Skeletal muscle cell (primary cell): ENCODE measurements around the gene SLC27A1.
"Not testable (repeated sequence)": the region's sequence is repeated elsewhere in the genome, so short reads cannot be mapped to it uniquely, and the experiment has no call there.

Experiments
- DNase-seq: peaks from one replicate; pipeline ENCODE4 v3.0.0-alpha.2; 2010; ENCODE audit warnings: low read depth
- H3K4me3 ChIP-seq: 2 replicates; pipeline ENCODE4 v1.5.1; 2011; ENCODE audit warnings: low read depth, mild to moderate bottlenecking, control low read depth, low read length, moderate library complexity

The SLC27A1 gene

GRCh38 chr19:17504456-17504855, 34.1 kb downstream of the SLC27A1 start:
- H3K4me3 ChIP-seq: no peak overlapping the region
- no peak for DNase-seq

GRCh38 chr19:17505223-17505622, 34.9 kb downstream of the SLC27A1 start:
- H3K4me3 ChIP-seq: no peak overlapping the region
- no peak for DNase-seq

DNA sequence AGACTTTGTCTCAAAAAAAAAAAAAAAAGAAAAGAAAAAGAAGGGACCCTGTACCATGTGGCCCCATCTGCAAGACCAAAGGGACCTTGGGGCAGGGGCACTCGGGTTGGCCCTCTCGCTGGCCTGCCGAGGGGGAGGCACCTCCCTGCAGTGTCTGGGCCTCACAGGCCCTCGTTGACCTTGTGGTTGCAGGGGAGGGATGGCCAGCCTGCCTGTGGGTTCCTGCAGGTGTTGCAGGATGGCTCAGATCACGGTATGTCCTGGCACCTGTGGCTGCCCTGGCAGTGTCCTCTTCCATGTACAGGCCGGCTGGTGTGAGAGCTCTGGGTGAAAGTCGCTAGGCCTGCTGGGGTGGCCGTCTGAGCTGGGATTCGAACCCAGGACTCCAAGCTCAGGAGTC, 36.4 kb downstream of the SLC27A1 start:
- DNase-seq: no peak
- H3K4me3 ChIP-seq: no peak overlapping the region

DNA sequence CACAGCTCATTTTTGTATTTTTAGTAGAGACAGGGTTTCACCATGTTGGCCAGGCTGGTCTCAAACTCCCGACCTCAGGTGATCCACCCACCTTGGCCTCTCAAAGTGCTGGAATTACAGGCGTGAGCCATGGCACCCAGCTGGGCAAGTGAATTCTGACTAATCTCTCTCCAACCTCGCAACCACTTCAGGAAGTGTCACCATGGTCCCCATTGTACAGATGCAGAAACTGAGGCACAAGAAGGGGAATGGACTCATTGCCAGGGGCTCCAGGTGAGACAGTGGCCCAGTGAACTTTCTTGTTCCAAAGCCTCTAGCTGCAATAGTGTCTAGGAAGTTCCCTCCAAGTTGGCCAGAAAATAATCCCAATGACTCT, 38.2 kb downstream of the SLC27A1 start:
- DNase-seq, H3K4me3 ChIP-seq: not testable (repeated sequence)

GRCh38 chr19:17510220-17510993, 40.1 kb downstream of the SLC27A1 start:
- DNase-seq: no peak
- peak overlapping the region; percentile 86 for H3K4me3 ChIP-seq

- peak overlapping the region; percentile 86 for H3K4me3 ChIP-seq
- peak; percentile 56 for DNase-seq
Observed at GRCh38 chr19:17511724-17512573, 41.6 kb downstream of the SLC27A1 start.

- DNase-seq: no peak
- H3K4me3 ChIP-seq: peak overlapping the region; percentile 86
Observed at GRCh38 chr19:17512574-17512939, 42.2 kb downstream of the SLC27A1 start.

GRCh38 chr19:17515408-17516149, 45.3 kb downstream of the SLC27A1 start:
- no peak overlapping the region for H3K4me3 ChIP-seq
- DNase-seq: no peak

GRCh38 chr19:17517898-17518297, 47.6 kb downstream of the SLC27A1 start:
- no peak overlapping the region for H3K4me3 ChIP-seq
- DNase-seq: no peak

- DNase-seq, H3K4me3 ChIP-seq: not testable (repeated sequence)
Observed at GRCh38 chr19:17518654-17519053, 48.3 kb downstream of the SLC27A1 start.

DNA sequence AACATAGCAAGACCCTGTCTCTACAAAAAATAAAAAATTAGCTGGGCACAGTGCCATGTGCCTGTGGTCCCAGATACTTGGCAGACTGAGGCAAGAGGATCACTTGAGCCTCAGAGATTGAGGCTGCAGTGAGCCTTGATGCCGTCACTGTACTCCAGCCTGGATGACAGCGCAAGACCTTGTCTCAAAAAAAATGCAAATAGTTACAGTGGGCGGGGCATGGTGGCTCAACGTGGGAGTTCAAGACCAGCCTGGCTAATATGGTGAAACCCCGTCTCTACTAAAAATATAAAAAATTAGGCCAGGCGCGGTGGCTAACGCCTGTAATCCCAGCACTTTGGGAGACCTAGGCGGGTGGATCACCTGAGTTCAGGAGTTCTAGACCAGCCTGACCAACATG, 49.6 kb downstream of the SLC27A1 start:
- DNase-seq: no peak
- no peak overlapping the region for H3K4me3 ChIP-seq

DNA sequence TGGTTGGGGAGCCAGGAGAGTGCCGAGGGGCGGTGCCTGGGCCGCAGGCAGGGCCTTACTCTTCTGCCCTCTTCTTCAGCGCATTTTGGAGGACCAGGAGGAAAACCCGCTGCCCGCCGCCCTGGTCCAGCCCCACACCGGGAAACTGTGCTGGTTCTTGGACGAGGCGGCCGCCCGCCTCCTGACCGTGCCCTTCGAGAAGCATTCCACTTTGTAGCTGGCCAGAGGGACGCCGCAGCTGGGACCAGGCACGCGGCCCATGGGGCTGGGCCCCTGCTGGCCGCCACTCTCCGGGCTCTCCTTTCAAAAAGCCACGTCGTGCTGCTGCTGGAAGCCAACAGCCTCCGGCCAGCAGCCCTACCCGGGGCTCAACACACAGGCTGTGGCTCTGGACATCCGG, 50.5 kb downstream of the SLC27A1 start:
- no peak for DNase-seq
- H3K4me3 ChIP-seq: no peak overlapping the region

DNA sequence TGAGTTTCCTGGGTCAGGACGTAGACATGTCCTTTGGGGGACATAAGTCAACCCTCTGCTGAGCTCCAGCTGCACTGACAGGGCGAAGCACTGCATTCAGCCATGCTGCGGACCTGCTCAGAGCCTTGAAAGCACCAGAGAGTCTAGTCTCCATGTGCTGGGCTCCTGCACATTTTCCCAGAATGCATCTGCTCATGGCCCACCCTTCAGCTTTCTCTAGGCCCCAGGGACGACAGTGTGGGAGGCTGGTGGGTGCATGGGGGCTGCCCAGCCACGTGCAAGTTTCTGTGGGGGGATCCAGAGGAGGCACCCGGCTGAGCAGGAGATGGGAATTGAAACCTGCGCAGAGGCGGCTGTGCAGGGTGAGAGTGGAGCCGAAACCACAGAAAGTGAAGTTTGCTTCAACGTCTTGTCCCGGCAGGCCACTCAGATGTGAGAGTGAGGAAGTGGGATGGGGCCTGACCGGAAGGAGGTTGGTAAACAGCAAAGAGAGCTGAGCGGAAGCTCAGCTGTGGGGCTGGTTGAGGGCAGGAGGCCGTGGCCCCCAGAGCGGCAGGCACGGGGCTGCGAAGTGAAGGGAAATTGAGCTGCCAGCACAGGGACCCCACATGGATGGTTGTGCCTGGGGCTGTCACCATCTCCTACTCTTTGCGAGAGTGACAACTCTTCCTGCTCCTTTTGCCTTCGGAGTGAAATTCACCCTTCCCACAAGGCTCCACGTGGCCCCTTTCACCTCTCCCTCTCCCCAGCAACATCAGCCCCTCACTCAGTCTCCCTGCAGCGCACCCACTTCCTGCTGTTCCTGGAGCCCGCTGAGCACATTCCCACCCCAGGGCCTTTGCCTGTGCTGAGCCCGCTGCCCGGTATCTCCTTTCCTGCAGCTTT, 52.9 kb downstream of the SLC27A1 start:
- no peak overlapping the region for H3K4me3 ChIP-seq
- DNase-seq: no peak

DNA sequence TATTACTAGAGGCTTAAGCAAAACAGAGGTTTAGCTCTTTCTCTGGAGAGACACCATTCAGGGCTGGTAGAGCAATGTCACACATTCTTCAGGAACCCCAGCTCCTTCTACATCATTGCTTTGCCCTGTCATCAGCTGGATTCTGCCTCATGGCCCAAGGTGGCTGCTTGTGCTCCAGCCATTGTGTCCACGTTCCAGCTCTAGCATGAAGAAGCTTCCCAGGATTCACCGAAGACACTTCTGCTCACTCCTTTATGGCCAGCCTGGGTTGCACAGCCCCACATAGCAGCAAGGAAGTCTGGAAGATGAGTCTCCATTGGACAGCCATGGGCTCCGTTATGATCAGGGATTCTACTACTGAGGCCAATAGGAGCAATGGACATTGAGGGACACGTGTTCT, 54.3 kb downstream of the SLC27A1 start:
- DNase-seq: no peak
- H3K4me3 ChIP-seq: no peak overlapping the region

GRCh38 chr19:17525141-17525540, 54.8 kb downstream of the SLC27A1 start:
- no peak overlapping the region for H3K4me3 ChIP-seq
- DNase-seq: no peak

DNA sequence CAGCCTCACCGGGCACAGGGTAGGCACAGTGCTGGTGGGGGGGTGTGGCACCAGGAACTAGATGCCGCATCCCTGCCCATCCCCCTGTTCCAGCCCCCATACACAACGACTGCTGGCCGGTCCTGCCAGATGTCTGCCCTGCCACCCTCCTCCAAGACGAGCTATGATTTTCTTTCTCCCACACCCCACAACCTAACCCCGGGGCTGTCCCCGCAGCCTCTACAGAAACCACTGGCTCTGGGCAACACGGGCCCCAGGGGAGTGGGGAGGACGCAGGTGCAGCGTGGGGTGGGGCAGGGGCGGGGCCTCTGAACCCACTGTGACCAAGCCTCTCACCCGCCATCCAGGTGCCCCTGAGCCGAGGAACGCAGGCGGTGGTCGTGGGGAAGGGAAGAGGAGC, 56.6 kb downstream of the SLC27A1 start:
- H3K4me3 ChIP-seq: no peak overlapping the region
- no peak for DNase-seq

- H3K4me3 ChIP-seq: no peak overlapping the region
- DNase-seq: no peak
Observed at GRCh38 chr19:17527326-17527725, 57.0 kb downstream of the SLC27A1 start.

DNA sequence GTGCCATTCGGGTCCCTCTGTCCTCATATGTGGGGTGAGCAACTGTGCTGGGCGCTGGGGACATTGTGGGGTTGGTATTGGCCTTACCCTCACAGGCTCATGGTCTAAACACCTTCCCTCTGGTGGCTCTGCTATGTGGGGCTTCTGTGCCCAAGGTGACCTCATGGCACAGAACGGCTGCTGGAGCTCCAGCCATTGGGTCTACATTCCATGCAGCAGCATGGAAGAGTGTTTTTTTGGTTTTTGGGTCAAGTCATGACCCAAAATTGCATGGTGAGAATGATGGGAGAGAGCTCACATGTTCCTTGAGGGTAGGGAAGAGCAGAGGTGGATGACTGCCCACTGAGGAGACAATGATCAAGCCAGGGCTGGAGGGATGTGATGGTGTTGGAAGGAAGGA, 58.3 kb downstream of the SLC27A1 start:
- no peak overlapping the region for H3K4me3 ChIP-seq

More for the DNA sequence above, 58.3 kb downstream of the SLC27A1 start:
- no peak for DNase-seq
